ENCODE results near the gene BRINP2.

The BRINP2 gene

DNA sequence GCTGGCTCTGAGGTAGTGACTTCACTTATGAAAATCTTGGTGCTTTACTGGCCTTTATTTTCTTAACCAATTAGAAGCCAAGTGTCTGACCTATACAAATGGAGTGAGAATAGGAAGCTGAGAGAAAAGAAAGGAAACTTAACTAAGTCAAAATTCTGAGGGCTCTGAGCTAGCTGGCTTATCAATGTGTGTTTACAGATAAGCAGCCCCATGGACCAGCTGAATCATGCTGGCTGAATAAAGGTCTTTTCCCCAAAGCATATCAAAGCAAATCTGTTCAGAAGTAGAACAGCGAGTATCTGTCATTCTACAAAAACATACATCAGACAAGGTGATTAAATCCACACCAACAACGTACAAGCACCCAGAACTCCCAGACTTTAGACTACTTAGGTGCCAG is 117.2 kb downstream of the BRINP2 start:
- no peak for TF ChIP-seq CTCF (IDR thresholded peaks at IDR 0.05; ENCODE audit: insufficient read depth, low read length, poor library complexity, severe bottlenecking)
- no peak for DNase-seq (ENCODE audit: extremely low read depth, insufficient read length)

DNA sequence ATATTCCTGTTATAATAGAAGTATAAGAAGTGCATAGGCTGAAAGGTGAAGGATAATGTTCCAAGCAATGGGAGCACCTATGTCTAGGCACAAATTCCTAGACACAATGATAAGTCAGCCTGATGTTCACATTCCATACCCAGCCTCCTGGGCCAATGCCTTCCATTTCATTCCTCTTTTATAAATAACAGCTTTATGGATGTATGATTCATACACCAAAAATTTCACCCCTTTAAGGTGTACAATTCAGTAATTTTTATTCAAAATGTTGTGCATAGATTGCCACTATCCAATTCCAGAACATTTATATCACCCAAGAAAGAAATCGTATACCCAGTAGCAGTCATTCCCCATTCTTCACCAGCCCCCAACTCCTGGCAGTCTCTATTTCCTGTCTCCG is 118.8 kb downstream of the BRINP2 start:
- no peak for TF ChIP-seq CTCF (IDR thresholded peaks at IDR 0.05; ENCODE audit: insufficient read depth, low read length, poor library complexity, severe bottlenecking)
- H3K4me3 ChIP-seq (replicated peaks; ENCODE audit: low read depth, low read length): no peak overlapping the region
- no peak for DNase-seq (ENCODE audit: extremely low read depth, insufficient read length)
- no peaks in the 10 kb centered on the region for H3K27me3 ChIP-seq (replicated peaks; ENCODE audit: control insufficient read depth, insufficient read depth, low read length)
- H3K36me3 ChIP-seq (ENCODE audit: control insufficient read depth, insufficient read depth, low read length): no peaks in the 10 kb centered on the region

More for the DNA sequence above, 117.2 kb downstream of the BRINP2 start:
- Histone ChIP-seq H3K27me3 (replicated peaks; ENCODE audit: control insufficient read depth, insufficient read depth, low read length) (no peaks in the 10 kb centered on the region), H3K4me3 (replicated peaks; ENCODE audit: low read depth, low read length) (no peak overlapping the region), H3K36me3 (ENCODE audit: control insufficient read depth, insufficient read depth, low read length) (no peaks in the 10 kb centered on the region)

DNA sequence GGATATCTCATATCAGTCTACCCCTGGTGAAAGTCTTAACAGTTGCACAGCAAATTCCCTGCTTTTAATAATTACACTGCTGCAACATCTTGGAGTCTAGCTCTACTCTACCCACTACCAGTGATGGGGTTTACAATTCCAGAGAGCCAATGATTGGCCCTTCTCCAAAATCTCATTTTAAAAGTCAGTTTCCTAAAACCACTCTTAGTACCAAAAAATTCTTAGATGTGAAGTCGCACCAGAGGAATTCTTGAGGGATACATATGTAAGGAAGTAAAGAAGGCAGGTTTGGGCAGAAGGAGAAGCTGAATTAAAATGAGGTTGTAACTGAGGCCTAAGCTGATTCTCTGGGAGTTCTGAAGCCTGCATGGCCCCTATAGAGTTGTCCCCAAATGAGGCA is 129.7 kb downstream of the BRINP2 start:
- DNase-seq (ENCODE audit: extremely low read depth, insufficient read length): no peak
- Histone ChIP-seq H3K4me3 (replicated peaks; ENCODE audit: low read depth, low read length) (no peak overlapping the region), H3K27me3 (replicated peaks; ENCODE audit: control insufficient read depth, insufficient read depth, low read length) (no peaks in the 10 kb centered on the region; the same call in 1 of the 2 replicates), H3K36me3 (ENCODE audit: control insufficient read depth, insufficient read depth, low read length) (no peaks in the 10 kb centered on the region)
- TF ChIP-seq CTCF (IDR thresholded peaks at IDR 0.05; ENCODE audit: insufficient read depth, low read length, poor library complexity, severe bottlenecking): no peak

DNA sequence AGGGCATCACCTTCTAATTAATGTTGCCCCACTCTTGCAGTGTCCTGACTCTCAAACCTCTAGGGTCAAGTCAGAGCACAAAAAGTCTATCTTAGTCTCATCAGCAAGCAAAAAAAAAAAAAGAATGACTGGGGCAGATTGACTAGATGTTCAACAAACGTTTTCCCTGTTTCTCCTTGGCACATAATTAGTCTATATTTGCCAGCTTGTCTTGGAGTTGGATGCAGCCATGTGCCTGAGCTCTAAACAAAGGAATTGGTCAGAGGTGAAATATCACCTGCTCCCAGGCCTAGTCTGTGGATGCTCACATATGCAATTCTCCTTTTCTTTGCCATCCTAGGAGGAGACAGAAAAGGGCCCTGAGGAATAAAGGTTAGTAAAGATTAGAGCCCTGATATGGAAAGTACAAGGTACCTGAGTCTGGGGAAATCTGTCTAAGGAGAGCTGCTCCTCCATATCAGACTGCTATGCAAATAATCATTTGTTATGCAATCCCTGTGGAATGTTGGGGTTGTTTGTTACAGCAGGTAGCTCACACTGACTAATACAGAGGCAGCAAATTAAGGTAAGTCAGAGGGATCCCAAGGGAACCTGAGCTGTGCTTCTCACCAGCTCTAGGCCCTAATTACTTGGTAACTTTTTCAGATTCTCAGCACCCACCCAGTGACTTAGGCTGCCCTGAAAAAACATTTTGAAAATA is 130.8 kb downstream of the BRINP2 start:
- TF ChIP-seq CTCF (IDR thresholded peaks at IDR 0.05; ENCODE audit: insufficient read depth, low read length, poor library complexity, severe bottlenecking): no peak
- Histone ChIP-seq H3K4me3 (replicated peaks; ENCODE audit: low read depth, low read length) (no peak overlapping the region), H3K36me3 (ENCODE audit: control insufficient read depth, insufficient read depth, low read length) (no peaks in the 10 kb centered on the region), H3K27me3 (replicated peaks; ENCODE audit: control insufficient read depth, insufficient read depth, low read length) (no peaks in the 10 kb centered on the region; the same call in 1 of the 2 replicates)
- DNase-seq (ENCODE audit: extremely low read depth, insufficient read length): no peak

DNA sequence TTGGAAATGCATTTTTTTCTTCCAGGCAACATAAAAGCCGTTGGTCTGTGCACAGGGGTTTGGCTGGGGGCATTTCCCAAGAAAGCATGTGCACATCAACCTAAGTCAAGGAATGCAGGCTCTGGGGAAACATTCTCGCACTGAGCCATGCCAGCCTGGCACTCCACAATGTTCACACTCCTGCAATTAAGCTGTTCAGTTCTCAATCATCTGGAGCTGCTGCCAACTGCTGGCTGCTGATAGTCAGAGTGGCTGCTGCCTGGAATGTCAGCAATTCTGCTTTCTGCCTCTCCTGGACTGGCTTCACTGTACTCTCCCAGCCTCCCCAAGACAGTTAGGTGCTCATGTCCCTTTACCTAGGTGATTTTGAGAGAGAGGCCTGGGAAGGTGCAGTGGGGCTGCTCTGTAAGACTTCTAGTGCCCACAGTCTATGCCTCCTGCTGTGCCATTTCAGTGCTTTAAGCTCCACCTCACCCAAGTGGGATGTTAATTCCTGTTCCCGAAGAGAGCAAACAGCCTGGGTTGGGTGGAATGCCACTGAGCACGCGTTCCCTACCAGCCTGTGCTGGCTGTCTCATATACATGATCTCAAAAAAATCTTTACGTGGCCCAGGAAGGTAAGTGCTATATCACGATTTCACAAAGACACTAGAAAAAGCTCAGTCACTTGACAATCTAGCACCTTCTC is 131.7 kb downstream of the BRINP2 start:
- no peak for DNase-seq (ENCODE audit: extremely low read depth, insufficient read length)
- no peak for TF ChIP-seq CTCF (IDR thresholded peaks at IDR 0.05; ENCODE audit: insufficient read depth, low read length, poor library complexity, severe bottlenecking)

More for the DNA sequence above, 131.7 kb downstream of the BRINP2 start:
- Histone ChIP-seq H3K4me3 (replicated peaks; ENCODE audit: low read depth, low read length) (no peak overlapping the region), H3K27me3 (replicated peaks; ENCODE audit: control insufficient read depth, insufficient read depth, low read length) (no peaks in the 10 kb centered on the region; the same call in 1 of the 2 replicates), H3K36me3 (ENCODE audit: control insufficient read depth, insufficient read depth, low read length) (no peaks in the 10 kb centered on the region)

Data from GM06990 (cell line).